Stimulated activated CD4-positive, alpha-beta T cell treated with anti-CD3 and anti-CD28 coated beads, Interleukin-1b, Interleukin-23, amount 100 ng/mL, for 24 hours (primary cell): Measurements from ENCODE around the gene MOGAT2.
"Not testable (repeated sequence)": the region's sequence is repeated elsewhere in the genome, so short reads cannot be mapped to it uniquely, and the experiment has no call there.

Experiments
- DNase-seq, 4 experiments: peaks; one replicate each; pipeline ENCODE4 v3.0.0-alpha.2; 2020; ENCODE audit warnings: low read depth in 4 of 4, low spot score in 1 of 4

The MOGAT2 gene

DNA sequence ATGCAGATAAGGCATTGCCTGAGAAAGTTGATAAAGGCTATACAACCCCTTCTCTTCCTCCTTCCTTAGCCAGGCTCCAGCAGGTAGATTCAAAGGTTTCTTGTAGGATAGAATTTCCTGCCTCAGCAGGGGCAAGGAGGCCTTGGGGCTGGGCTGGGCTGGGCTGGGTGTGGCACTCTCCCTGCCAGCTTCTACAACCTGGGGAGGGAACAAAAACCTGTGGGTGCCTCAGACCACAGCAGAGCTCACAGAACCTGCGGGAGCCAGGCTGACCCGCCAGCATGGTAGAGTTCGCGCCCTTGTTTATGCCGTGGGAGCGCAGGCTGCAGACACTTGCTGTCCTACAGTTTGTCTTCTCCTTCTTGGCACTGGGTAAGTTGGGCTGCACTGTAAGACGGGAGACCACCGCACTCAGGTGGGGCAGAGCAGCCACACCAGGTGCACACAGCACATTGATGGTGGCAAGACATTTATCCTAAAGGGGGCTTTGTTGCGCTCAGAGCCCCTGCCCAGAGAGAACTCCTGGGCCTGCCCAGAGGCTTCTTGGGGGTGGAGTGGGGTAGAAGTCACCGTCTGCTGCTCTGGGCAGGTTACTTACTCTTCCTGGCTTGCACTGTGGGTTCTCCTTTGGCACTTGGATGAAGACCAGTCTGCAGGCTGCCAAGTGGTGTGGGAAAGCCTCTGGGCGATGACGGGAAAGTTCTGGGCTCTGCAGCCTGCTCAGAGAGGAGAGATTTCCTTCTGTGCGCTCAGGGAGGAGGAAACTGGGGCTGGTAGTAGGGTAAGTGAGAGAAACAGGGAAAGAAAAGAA is at the start of gene MOGAT2:
MOGAT2 (plus strand) TSS at position 231 of the 811 bp plus-strand sequence; CDS start at position 282, 51 bp downstream.
- DNase-seq = no peak

DNA sequence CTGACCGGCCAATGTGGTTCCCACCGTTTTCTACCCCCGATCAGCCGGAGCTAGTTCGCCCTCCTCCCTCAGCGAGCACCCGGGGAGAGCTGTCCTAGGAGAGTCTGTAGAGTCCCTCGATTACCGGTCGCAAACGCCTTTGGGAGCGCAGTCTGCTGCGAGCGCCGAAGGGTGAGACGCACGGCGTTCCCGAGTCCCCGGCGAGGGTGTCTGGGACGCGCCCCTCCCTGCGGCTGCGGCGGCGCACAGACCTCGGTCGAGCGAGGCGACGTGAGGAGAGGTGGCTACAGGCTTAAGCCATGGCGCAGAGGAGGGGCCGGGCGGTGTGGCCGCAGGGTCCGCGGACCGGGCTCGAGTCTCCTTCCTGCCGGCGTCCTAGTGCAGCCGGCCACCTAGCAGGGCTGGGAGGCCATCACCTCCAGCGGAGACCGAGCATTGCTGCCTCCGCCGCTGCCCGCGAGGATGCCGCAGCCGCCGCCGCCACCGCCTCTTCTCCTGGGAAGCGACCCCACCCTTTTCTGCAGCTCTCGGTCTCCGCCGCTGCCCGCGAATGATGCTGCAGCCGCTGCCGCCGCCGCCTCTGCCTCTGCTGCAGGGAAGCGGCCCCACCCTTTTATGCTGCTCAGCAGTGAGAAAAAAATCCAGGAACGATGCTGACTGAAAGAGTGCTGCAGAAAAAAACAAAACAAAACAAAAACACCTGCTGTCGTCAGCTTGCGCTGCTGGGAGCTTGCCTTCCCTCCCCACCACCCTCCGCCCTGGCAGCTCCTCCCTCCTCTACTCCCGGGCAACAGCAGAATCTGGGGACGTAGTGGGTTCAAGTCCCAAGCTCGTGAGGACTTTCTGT is 49.0 kb upstream of the MOGAT2 start, which contains the start of gene MAP6:
MAP6 (minus strand) TSS at position 588 of the 847 bp plus-strand sequence. CDS start 669 bp downstream, outside the sequence.
- no peak for DNase-seq

DNA sequence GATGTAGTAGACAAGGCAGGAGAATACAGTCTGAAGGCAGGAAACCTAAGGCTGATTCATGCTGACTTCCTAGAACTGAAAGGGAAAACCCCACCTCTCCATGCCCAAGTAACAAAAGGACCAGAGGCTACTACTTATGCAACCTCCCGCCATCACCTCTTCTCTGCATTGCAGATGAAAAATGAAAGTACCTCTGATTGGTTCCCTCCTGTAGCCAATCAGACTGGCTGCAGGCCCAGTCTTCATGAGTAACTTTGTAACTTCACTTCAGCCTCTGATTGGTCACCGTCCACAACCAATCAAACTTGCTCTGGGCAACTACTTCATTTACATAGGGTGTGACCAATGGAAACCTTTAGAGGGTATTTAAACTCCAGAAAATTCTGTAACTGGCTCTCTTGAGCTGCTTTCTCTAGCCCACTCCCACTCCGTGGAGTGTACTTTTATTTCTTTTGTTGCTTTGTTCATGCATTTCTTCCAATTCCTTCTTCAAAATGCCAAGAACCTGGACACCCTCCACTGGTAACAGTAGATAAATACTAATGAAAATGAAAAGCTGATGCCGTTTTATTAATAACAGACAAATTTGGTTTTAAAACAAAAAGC is 43.6 kb upstream of the MOGAT2 start:
- DNase-seq = no peak

DNA sequence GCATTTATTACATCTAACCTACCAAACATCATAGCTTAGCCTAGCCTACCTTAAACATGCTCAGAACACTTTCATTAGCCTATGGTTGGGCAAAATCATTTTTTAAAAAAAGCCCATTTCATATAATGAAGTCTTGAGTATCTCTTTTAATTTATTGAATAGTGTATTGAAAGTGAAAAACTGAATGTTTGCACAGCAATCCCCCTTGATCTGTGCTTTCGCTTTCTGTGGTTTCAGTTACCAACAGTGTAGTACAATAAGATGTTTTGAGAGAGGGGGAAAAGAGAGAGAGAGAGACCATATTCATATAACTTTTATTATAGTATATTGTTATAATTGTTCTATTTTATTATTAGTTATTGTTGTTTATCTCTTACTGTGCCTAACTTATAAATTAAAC is 40.4 kb upstream of the MOGAT2 start:
- DNase-seq = no peak

DNA sequence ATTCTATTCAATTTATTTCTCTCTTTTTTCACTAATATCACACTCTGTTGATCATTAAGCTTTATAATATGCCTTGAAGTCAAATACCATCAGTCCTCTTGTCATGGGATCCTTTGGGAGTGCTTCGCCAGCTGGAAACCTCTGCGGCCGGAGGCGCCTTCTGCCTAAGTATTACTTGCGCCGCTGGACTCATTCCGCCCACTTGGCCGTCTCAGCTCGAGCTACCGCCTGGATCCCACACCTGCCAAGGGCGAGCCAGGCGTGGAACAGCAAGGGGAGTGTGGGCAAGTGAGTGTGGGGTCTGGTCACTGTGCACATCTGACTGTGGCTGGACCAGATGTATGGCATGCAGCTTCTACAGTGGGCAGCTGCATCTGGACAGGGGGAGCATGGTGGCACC is 39.7 kb upstream of the MOGAT2 start:
- DNase-seq = no peak

DNA sequence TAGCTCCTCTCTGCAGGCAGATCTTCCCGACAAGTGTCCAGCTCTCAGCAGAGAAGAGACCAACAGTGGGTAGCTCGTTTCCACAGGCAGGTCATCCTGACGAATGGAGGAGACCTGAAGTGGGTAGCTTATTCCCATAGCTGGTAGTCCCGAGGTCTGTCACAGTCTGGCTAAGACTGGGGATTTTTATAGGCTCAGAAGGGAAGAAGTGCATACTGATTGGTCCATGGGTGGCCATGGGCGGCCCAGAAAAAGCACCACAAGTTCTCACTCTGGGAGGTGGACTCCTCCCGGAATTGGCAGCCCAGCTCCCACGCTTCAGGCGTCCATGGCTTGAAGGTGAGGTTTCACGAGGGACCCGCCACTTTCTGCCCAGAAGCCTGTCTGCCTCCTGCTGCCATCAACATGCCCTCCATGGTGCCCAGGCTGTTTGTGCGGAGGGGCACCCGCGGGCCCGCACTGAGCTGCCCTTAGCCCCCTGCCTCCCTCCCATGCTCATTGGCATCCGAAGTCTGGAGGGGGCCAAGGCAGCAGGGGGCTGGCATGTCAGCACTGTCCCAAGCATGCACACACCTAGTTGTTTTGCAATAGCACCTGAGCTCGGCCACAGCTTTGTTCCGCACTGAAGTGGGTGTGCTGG is 38.9 kb upstream of the MOGAT2 start:
- no peak for DNase-seq

DNA sequence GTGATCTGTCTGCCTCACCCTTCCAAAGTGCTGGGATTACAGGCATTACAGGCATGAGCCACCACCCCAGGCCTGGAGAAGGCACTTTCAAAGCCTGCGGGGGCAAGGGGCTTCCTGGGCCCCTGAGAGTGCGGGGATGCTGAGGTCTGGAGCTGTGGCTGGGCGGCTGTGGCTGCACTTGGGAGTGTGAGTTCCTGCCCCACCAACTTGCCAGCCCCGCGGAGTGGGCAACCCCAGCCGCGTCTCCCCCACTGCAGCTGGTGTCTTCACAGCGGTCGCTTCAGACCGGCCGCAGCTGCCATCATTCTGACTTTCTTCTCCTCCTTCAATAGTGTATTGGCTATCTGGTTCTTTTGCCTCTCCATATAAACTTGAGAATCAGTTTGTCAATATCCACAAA is 38.1 kb upstream of the MOGAT2 start:
- no peak for DNase-seq

DNA sequence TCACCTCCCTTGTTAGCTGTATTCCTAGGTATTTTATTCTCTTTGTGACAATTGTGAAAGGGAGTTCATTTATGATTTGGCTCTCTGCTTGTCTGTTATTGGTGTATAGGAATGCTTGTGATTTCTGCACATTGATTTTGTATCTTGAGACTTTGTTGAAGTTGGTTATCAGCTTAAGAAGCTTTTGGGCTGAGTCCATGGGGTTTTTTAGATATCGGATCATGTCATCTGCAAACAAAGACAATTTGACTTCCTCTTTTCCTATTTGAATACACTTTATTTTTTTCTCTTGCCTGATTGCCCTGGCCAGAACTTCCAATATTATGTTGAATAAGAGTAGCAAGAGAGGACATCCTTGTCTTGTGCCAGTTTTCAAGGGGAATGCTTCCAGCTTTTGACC is 33.8 kb upstream of the MOGAT2 start:
- not testable (repeated sequence) for DNase-seq

DNA sequence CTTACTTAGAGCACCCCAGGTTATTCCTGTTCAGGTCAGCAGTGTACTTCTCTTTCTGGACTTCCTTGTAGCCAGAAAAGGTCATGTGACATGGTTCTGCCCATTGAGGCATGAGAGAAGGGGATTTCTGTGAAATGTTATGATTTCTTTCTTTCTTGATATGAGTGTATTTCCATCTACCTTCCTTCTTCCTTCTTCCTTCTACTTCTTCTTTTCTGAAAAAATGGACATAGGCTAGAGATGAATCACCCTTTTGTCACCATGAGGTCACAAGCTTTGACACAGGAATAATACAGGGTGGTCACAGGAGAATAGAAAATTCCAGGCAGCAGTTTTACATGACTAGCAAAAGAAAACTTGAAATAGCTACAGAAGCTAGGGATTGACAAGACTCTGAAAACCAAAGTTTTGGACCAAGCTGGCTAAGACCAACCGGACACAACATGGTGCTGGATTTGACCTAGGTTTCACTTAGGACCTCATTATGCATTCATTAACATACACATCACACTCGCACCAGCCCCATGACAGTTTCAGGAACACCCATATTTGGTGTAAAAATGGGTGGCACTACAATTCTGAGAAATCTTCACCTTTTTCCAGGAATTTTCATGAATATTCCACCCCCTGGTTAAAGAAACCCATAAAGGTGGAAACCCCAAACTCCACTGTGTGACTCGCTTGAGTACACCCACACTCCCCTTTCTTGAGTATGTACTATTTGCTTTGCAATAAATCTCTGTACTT is 27.6 kb upstream of the MOGAT2 start:
- no peak for DNase-seq

DNA sequence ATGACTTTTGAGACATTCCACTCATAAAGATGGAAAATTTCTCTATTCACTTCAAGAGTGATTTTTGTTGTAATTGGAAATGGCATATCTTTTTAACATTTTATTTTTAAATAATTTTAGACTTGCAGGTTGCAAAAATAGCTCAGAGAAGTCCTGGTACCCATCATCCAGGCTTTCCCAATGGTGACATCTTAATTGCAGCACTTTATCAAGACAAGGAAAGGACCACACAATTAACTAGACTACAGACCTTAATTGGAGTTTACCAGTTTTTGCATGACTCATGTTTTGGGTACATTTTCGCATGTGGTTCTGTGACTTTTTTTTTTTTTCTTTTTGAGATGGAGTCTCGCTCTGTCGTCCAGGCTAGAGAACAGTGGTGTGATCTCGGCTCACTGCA is 25.8 kb upstream of the MOGAT2 start:
- DNase-seq = no peak

DNA sequence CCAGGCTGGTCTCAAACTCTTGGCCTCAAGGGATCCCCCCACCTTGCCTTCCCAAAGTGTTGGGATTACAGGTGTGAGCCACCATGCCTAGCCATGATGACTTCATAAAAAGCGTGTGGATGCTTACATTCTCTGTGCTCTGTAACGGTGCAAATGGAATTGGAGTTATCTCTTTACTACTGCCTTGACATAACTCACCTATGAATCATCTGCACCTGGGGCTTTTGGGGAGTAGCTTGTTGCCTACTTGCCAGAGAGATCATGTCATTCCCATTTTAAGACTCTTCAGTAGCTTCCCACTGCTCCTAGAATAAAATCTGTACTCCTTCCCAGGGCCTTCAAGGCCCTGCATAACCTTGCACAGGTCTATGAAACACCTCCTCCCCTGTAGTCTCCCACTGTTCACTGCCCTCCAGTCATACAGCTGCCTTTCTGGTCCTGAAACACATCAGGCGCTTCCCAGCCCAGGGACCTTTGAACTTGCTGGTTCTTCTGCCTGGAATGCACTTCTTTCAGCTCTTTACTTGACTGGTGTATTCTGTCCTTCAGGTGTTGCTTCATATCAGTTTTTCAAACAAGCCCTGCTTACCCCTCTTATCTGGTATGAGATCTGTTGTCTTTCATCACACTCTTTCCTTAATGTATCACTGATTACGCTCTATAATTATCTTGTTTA is 19.6 kb upstream of the MOGAT2 start:
- DNase-seq = no peak

DNA sequence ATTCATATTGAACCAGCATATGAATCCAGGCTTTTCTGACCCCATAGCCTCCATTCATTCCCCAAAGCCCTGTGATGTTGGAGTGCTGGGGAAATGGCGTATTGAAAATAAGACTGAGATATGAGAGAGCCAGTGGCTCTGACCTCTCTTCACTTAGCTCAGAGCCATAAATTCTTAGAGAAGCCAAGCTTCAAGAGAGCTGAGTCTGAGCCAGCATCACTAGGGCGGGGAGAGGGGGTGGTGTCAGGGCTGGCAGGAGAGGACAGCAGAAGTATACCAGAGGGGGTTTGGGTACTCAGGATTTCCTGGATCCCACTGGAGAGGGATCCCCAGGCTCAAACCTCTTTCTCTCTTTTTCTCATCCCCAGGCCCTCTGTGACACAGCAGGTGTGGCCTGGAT is 16.7 kb upstream of the MOGAT2 start:
- no peak for DNase-seq

DNA sequence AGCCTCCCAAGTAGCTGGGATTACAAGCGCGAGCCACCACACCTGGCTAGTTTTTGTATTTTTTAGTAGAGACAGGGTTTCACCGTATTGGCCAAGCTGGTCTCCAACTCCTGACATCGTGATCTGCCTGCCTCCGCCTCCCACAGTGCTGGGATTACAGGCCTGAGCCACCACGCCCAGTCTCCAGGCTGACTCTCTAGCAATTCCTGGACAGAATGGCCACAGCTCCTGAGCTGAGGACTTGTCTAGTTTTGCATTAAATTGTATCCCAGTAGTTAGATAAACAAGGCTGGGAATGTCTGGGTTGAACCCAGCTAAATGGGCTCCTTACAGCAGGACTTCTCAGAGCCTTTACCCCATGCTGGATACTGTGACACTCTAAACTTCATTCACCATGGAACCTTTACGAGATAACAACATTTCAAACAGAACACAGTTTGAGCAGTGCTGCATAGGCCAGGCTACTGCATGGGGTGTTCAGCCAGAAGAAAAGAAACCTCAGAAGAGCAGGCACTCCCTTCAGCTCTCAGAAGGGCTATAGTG is 13.9 kb upstream of the MOGAT2 start:
- DNase-seq = no peak

DNA sequence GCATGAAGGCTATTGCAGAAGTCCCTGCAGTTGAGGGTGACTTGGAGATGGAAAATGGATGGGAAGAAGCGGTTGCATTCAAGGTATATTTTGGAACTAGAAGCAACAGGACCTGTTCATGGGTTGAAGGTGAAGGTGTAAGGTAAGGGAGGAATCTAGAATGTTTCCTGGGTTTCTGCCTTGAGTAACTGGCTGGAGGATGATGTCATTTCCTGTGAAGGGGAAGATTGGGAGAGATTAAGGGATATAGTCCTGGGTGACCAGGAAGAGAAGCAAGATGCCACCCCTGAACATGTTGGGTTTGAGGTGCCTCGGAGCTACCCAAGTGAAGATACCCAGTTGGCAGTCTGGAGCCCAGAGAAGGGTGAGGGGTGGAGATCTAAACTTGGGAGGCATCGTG is 12.1 kb upstream of the MOGAT2 start:
- DNase-seq = no peak

DNA sequence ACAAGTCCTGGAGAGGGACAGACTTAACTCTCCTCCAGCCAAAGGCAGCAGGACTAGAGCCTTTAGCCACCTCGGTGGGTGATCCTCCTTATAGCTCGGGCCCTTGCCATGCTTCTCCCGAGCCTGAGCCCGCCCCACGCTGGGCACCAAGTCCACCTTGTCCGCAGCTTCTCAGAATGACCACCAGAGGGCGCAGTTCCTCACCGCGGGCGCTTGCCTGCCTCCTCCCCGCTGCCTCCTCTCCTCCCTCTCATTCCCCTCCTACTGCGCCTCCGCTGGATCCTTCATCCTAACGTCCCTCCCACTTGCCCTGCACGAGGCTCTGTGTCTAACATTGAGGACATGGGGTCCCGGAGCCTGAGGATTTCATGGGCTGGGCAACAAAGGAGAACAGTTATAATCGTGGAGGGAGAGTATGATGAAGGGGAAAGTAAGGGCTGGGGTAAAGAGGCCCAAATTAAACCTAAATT is 11.3 kb upstream of the MOGAT2 start:
- peak; percentile 44 to 53 (median 46) for DNase-seq

DNA sequence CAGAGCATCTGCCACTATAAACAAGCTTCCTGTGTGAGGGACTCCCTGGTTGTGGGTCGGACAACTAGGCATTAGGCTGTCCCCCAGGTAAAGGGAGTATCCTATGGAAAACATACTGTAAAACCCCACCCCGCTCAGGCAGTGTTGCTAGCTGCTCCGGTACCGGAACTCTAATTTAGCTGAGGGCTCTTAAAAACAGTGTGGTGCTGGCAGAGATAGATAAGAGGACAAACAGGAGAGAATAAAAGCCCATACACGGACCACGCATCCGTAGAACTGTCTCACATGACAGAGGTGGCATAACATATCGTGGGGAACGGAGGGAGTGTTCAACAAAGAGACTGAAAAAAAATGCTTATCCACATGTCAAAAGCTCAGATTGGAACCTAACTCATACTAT is 3.4 kb upstream of the MOGAT2 start:
- DNase-seq = no peak

DNA sequence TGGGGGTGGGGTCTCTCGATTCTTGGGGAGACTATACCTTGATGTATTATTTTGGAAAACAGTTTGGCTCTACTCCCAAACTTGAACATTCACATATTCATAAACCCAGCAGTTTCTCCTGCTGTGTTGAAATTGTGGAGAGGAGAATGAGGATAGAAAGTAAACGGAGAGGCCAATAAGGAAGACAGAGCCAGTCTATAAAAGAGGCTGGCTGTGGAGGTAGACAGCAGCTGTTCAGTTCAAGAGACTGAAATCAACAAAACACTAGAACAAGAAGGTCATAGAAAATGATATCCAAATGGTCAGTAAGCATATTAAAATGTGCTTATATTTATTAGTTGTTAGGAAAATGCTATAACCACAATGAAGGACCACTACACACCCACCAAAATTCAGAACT is 1.9 kb upstream of the MOGAT2 start:
- DNase-seq = no peak

DNA sequence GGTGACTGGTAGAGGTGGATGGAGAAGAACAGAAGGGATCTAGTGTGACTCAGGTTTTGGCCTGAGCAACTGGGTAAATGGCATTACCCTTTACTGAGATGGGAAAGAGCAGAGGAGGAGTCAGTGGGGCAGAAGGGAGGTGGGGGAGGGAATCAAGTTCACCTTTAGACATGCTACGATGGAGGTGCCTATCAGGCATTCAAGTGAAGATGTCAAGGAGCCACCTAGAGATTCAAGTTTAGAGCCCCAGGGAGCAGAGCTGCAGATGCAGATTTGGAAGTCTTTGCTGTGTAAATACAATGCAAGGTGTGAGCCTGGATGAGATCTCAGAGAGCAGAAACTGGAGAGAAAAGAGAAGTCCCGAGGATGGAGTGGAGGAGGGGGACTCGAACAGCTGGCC is 979 bp upstream of the MOGAT2 start:
- no peak for DNase-seq
